ENCODE measurements around the gene ACMSD.
"Not testable (repeated sequence)": the region's sequence is repeated elsewhere in the genome, so short reads cannot be mapped to it uniquely, and the experiment has no call there.

The ACMSD gene

DNA sequence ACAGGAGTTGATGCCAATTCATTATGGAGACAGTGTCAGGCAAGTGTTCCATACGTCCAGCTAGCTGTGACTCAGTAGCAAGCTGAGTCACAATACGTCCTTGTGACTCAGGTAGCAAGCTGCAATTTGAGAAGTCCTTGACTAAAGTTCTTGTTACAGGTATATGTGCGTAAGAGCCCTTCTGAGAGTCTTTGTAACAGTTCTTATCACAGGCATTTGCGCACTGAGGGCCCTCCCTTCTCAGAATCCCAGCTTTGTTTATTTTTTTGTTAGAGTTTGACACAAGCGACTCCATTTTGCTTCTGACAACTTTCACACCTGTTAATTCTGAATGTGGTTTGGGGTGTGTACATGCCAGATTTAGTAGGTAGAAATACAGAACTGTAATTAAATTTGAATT lies 20.1 kb upstream of the ACMSD start:
- Histone ChIP-seq H2AFZ (no peak overlapping the region), H3K79me2 (no peaks in the 10 kb centered on the region), H3K4me2 (ENCODE audit: low read length) (no peak overlapping the region), H3K27me3 (ENCODE audit: control insufficient read depth, insufficient read depth, low read length) (no peaks in the 10 kb centered on the region), H3K4me1 (no peaks in the 10 kb centered on the region), H3K27ac (no peak overlapping the region), H3K36me3 (ENCODE audit: control insufficient read depth, insufficient read depth, low read length) (no peaks in the 10 kb centered on the region), H3K4me3 (ENCODE audit: low read depth, low read length) (no peak overlapping the region), H3K9ac (no peak overlapping the region), H3K9me3 (ENCODE audit: control insufficient read depth, low read length) (no peaks in the 10 kb centered on the region)
- TF ChIP-seq, protein P1, sequence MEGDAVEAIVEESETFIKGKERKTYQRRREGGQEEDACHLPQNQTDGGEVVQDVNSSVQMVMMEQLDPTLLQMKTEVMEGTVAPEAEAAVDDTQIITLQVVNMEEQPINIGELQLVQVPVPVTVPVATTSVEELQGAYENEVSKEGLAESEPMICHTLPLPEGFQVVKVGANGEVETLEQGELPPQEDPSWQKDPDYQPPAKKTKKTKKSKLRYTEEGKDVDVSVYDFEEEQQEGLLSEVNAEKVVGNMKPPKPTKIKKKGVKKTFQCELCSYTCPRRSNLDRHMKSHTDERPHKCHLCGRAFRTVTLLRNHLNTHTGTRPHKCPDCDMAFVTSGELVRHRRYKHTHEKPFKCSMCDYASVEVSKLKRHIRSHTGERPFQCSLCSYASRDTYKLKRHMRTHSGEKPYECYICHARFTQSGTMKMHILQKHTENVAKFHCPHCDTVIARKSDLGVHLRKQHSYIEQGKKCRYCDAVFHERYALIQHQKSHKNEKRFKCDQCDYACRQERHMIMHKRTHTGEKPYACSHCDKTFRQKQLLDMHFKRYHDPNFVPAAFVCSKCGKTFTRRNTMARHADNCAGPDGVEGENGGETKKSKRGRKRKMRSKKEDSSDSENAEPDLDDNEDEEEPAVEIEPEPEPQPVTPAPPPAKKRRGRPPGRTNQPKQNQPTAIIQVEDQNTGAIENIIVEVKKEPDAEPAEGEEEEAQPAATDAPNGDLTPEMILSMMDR (IDR thresholded peaks at IDR 0.05), result no peak

DNA sequence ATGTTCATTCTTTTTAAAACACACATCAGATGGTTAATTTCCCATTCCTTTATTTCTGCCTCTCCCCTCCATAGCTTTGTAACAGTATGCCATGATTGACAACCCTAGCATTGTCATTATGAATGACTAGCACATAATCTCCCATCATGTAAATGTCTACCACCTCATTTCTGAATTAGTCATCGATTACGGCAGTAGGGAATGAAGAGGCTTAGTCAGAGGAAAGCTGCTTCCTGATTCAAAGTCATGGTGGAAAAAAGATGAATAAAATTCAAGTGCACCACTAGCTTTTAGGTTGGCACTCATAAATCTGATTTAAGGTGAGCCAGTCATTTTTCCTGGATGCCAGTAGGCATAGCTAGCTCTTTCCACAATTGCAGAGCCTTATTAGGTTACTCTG lies 19.1 kb upstream of the ACMSD start:
- H3K9me3 ChIP-seq (ENCODE audit: control insufficient read depth, low read length), result no peaks in the 10 kb centered on the region
- H3K79me2 ChIP-seq, result no peaks in the 10 kb centered on the region
- no peak overlapping the region for H3K4me3 ChIP-seq (ENCODE audit: low read depth, low read length)
- H3K27me3 ChIP-seq (ENCODE audit: control insufficient read depth, insufficient read depth, low read length), result no peaks in the 10 kb centered on the region
- no peak overlapping the region for H2AFZ ChIP-seq
- H3K27ac ChIP-seq, result no peak overlapping the region
- no peaks in the 10 kb centered on the region for H3K36me3 ChIP-seq (ENCODE audit: control insufficient read depth, insufficient read depth, low read length)
- TF ChIP-seq, protein P1 (IDR thresholded peaks at IDR 0.05), result no peak
- H3K4me2 ChIP-seq (ENCODE audit: low read length), result no peak overlapping the region
- H3K4me1 ChIP-seq, result no peaks in the 10 kb centered on the region
- H3K9ac ChIP-seq, result no peak overlapping the region

GRCh38 chr2:134823431-134823830 lies 15.0 kb upstream of the ACMSD start:
- Histone ChIP-seq H3K36me3 (ENCODE audit: control insufficient read depth, insufficient read depth, low read length) (no peaks in the 10 kb centered on the region), H3K27ac (no peak overlapping the region), H3K9me3 (ENCODE audit: control insufficient read depth, low read length) (no peaks in the 10 kb centered on the region), H2AFZ (no peak overlapping the region), H3K4me3 (ENCODE audit: low read depth, low read length) (no peak overlapping the region), H3K4me2 (ENCODE audit: low read length) (no peak overlapping the region), H3K27me3 (ENCODE audit: control insufficient read depth, insufficient read depth, low read length) (no peaks in the 10 kb centered on the region), H3K79me2 (no peaks in the 10 kb centered on the region), H3K9ac (no peak overlapping the region), H3K4me1 (no peaks in the 10 kb centered on the region)
- TF ChIP-seq, protein P1 (IDR thresholded peaks at IDR 0.05), result no peak

DNA sequence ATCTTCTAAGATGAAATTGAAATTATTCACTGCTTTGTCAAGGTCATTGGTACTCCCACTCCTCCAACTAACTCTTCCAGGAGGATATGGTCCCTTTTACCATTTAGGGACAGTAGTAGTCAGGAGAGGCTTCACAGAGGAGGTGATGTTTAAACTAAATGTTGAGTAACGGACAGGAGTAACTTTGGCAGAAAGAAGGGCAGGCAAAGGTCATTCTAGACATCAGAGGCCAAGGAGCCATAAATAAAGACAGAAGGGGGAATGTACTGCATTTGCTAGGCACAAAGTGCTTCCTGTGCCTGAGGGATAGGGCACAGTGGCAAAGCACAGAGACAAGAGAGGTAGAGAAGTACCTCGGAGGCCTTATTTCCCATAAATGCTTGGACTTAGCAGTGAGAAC lies 14.6 kb upstream of the ACMSD start:
- Histone ChIP-seq H3K4me2 (ENCODE audit: low read length) (no peak overlapping the region), H3K9me3 (ENCODE audit: control insufficient read depth, low read length) (no peaks in the 10 kb centered on the region), H3K4me3 (ENCODE audit: low read depth, low read length) (no peak overlapping the region), H3K79me2 (no peaks in the 10 kb centered on the region), H3K27me3 (ENCODE audit: control insufficient read depth, insufficient read depth, low read length) (no peaks in the 10 kb centered on the region), H2AFZ (no peak overlapping the region), H3K4me1 (no peaks in the 10 kb centered on the region), H3K27ac (no peak overlapping the region), H3K9ac (no peak overlapping the region), H3K36me3 (ENCODE audit: control insufficient read depth, insufficient read depth, low read length) (no peaks in the 10 kb centered on the region)
- TF ChIP-seq, protein P1 (IDR thresholded peaks at IDR 0.05), result no peak

DNA sequence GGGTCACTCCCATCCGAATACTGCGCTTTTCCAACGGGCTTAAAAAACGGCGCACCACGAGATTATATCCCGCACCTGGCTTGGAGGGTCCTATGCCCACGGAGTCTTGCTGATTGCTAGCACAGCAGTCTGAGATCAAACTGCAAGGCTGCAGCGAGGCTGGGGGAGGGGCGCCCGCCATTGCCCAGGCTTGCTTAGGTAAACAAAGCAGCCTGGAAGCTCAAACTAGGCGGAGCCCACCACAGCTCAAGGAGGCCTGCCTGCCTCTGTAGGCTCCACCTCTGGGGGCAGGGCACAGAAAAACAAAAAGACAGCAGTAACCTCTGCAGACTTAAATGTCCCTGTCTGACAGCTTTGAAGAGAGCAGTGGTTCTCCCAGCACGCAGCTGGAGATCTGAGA lies 12.7 kb upstream of the ACMSD start:
- H3K4me2 ChIP-seq (ENCODE audit: low read length), result not testable (repeated sequence)

More for the DNA sequence above, 12.7 kb upstream of the ACMSD start:
- H3K79me2 ChIP-seq; H3K4me1 ChIP-seq; H3K36me3 ChIP-seq (ENCODE audit: control insufficient read depth, insufficient read depth, low read length); H3K9ac ChIP-seq; H3K4me3 ChIP-seq (ENCODE audit: low read depth, low read length); H3K27me3 ChIP-seq (ENCODE audit: control insufficient read depth, insufficient read depth, low read length); H2AFZ ChIP-seq; H3K9me3 ChIP-seq (ENCODE audit: control insufficient read depth, low read length); H3K27ac ChIP-seq: not testable (repeated sequence)
